K562 (cell line): Measurements from ENCODE around the gene HAAO. TPM values are rescaled to one million over a fixed set of nuclear protein-coding genes. Genes with fewer than 3 reads are reported as not detected.
A peak's percentile ranks its signal among the peaks of the same experiment; 100 is the strongest.

Experiments
- ARID3B ChIP-seq: fragments of 250-450 bp; sonication (Bioruptor Pico); IDR thresholded peaks from 2 replicates; pipeline ENCODE4 v1.4.0; 2020; ENCODE audit warnings: borderline replicate concordance
- DEAF1 ChIP-seq: fragments of 450-650 bp; formaldehyde crosslinking; IDR thresholded peaks from 2 replicates; pipeline ENCODE4 v1.4.0; 2020; ENCODE audit warnings: mild to moderate bottlenecking, moderate library complexity
- DIDO1 ChIP-seq: fragments of 450-650 bp; IDR thresholded peaks from 2 replicates; pipeline ENCODE4 v1.6.1; 2016; ENCODE audit warnings: low read depth, missing biosample characterization, missing genetic modification characterization
- KDM5B ChIP-seq: fragments of 200-600 bp; sonication (generic); IDR thresholded peaks from 2 replicates; pipeline ENCODE4 v1.6.1; 2012; ENCODE audit warnings: low read depth, mild to moderate bottlenecking, moderate library complexity, low read length, control low read depth, inconsistent platforms; ENCODE audit not compliant: insufficient replicate concordance
- MAZ ChIP-seq, 2 experiments: fragments of 450-650 bp in 1 of 2; sonication (generic) in 1 of 2; formaldehyde crosslinking; IDR thresholded peaks in 1 of 2; conservative IDR thresholded peaks in 1 of 2; 2 replicates each; pipeline versions ENCODE4 v1.4.0 to v1.5.0; 2020; ENCODE audit warnings: mild to moderate bottlenecking in 1 of 2, missing genetic modification reagents in 1 of 2
- MTA1 ChIP-seq: fragments of 450-650 bp; IDR thresholded peaks from 2 replicates; pipeline ENCODE4 v1.6.1; 2017; ENCODE audit warnings: borderline replicate concordance
- POLR3G ChIP-seq: IDR thresholded peaks from 2 replicates; pipeline ENCODE4 v1.6.1; 2011; ENCODE audit not compliant: insufficient read length, insufficient replicate concordance; ENCODE audit errors: extremely low read depth
- PTRF ChIP-seq: fragments of 450-650 bp; IDR thresholded peaks from 2 replicates; pipeline ENCODE4 v1.6.1; 2016; ENCODE audit warnings: mild to moderate bottlenecking, missing genetic modification characterization, missing compliant biosample characterization
- RAD21 ChIP-seq, 2 experiments: fragments of 250-450 bp in 1 of 2; fragments of 450-650 bp in 1 of 2; sonication (Bioruptor Pico) in 1 of 2; formaldehyde crosslinking in 1 of 2; IDR thresholded peaks in 1 of 2; conservative IDR thresholded peaks in 1 of 2; 2 replicates each; pipeline versions ENCODE4 v1.4.0 to v1.8.0; 2020 to 2022; ENCODE audit warnings: mild to moderate bottlenecking in 2 of 2, moderate library complexity in 1 of 2
- SMARCB1 ChIP-seq: IDR thresholded peaks from 2 replicates; pipeline ENCODE4 v1.6.1; 2011; ENCODE audit warnings: improper control_type of control experiment, low read depth; ENCODE audit not compliant: insufficient read length
- ZNF436 ChIP-seq: fragments of 250-450, 450-650 bp; sonication (Bioruptor Pico); formaldehyde crosslinking; IDR thresholded peaks from 2 replicates; pipeline ENCODE4 v1.7.0; 2020; ENCODE audit warnings: mild to moderate bottlenecking
- ZNF561 ChIP-seq: fragments of 450-650 bp; formaldehyde crosslinking; conservative IDR thresholded peaks from 2 replicates; pipeline ENCODE4 v1.4.0; 2020; ENCODE audit warnings: mild to moderate bottlenecking, moderate library complexity
- polyA plus RNA-seq, 8 experiments: library from polyadenylated mRNA; depleted of rRNA in 4 of 8; stranded (reverse) in 5 of 8; unstranded in 3 of 8; fragments of >200 nt; fragmentation: Nextera tagmentation in 2 of 8; fragmentation: Illumina TruSeq in 1 of 8; extraction: Ambion mirVana in 2 of 8; extraction: Trizol in 1 of 8; gene quantifications; 2 replicates each; pipeline versions ENCODE4 v1.2.1 to v1.2.3, GENCODE V29; 2011 to 2014; ENCODE audit warnings: inconsistent platforms in 1 of 8, missing spikeins in 1 of 8
- total RNA-seq, 7 experiments: library from RNA; depleted of rRNA in 6 of 7; stranded (reverse); fragments of >200 nt in 6 of 7; fragmentation: Illumina TruSeq in 2 of 7; extraction: Trizol in 2 of 7; gene quantifications; 2 replicates each; pipeline versions ENCODE4 v1.2.1 to v1.2.3, GENCODE V29; 2011 to 2021; ENCODE audit warnings: low replicate concordance in 1 of 7
- TF ChIP-seq, protein P1 (sequence below): fragments of 450-650 bp; IDR thresholded peaks from 2 replicates; pipeline ENCODE4 v1.6.1; 2017; ENCODE audit warnings: antibody characterized with exemption
- TF ChIP-seq, protein P2 (sequence below): sonication (generic); formaldehyde crosslinking; IDR thresholded peaks from 2 replicates; pipeline ENCODE4 v1.8.0; 2022; ENCODE audit warnings: missing genetic modification reagents, mild to moderate bottlenecking, borderline replicate concordance
- TF ChIP-seq, protein P3 (sequence below): fragments of 450-650 bp; IDR thresholded peaks from 2 replicates; pipeline ENCODE4 v1.6.1; 2014; ENCODE audit warnings: low read depth, mild to moderate bottlenecking, moderate library complexity, borderline replicate concordance

The HAAO gene
- total and polyA plus RNA-seq, 9 of the 15 experiments (the other 6 are each of a cell fraction or from before 2014, with no cell fraction given), result not detected

DNA sequence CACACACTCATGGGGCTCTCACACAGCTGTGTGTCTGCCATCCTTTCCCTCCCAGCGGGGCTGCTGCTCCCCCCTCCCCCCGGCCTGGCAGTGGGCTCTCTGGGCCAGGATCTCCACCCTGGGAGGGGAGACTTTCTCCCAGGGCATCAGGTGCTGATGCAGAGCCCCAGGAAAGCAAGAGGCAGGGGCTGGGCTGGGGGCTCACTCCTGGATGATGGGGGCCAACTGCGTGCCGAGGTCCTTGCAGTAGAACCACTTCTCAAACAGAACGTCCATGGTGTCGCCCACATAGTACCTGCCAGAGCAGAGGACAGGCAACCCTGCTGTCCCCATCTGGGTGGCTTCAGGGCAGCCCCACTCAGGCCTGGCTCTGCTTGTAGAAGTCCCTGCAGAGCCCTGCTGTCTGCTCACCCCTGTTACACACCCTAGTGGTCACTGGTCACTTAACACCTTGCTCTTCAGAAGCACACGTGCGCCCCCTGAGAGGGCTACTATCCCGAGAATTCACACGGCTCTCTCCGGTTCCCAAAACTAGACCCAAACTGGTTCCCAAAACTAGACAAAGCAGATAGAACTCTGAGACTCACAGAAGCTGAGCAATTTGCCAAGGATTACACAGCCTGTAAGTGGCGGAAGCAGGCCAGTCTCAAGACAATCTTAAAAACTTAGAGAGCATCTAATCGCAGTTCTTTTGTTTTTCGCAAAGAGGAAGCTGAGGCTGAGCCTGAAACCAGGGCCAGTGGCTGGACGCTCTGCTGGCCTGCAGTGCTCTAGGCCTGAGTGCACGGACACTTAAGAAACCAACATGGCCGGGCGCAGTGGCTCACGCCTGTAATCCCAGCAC is 21.9 kb downstream of the HAAO start (continued):
- TF ChIP-seq ARID3B (CRISPR knock-in tag), result no peak
- no peak for TF ChIP-seq PTRF (tag)
- no peak for TF ChIP-seq DIDO1
- peak; percentile 68 to 89 for TF ChIP-seq RAD21 (CRISPR knock-in tag; conservative IDR thresholded peaks at IDR 0.05 in 1 of 2, IDR thresholded peaks at IDR 0.05 in 1 of 2)
- TF ChIP-seq ZNF561, result no peak
- TF ChIP-seq MAZ (CRISPR knock-in tag; conservative IDR thresholded peaks at IDR 0.05 in 1 of 2, IDR thresholded peaks at IDR 0.05 in 1 of 2), result peak in 1 of 2 experiments; percentile 59; a peak in 1 of 4 replicates
- TF ChIP-seq, protein P1, sequence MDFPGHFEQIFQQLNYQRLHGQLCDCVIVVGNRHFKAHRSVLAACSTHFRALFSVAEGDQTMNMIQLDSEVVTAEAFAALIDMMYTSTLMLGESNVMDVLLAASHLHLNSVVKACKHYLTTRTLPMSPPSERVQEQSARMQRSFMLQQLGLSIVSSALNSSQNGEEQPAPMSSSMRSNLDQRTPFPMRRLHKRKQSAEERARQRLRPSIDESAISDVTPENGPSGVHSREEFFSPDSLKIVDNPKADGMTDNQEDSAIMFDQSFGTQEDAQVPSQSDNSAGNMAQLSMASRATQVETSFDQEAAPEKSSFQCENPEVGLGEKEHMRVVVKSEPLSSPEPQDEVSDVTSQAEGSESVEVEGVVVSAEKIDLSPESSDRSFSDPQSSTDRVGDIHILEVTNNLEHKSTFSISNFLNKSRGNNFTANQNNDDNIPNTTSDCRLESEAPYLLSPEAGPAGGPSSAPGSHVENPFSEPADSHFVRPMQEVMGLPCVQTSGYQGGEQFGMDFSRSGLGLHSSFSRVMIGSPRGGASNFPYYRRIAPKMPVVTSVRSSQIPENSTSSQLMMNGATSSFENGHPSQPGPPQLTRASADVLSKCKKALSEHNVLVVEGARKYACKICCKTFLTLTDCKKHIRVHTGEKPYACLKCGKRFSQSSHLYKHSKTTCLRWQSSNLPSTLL, result no peak
- peak; percentile 63 for TF ChIP-seq DEAF1 (CRISPR knock-in tag)
- TF ChIP-seq, protein P2, sequence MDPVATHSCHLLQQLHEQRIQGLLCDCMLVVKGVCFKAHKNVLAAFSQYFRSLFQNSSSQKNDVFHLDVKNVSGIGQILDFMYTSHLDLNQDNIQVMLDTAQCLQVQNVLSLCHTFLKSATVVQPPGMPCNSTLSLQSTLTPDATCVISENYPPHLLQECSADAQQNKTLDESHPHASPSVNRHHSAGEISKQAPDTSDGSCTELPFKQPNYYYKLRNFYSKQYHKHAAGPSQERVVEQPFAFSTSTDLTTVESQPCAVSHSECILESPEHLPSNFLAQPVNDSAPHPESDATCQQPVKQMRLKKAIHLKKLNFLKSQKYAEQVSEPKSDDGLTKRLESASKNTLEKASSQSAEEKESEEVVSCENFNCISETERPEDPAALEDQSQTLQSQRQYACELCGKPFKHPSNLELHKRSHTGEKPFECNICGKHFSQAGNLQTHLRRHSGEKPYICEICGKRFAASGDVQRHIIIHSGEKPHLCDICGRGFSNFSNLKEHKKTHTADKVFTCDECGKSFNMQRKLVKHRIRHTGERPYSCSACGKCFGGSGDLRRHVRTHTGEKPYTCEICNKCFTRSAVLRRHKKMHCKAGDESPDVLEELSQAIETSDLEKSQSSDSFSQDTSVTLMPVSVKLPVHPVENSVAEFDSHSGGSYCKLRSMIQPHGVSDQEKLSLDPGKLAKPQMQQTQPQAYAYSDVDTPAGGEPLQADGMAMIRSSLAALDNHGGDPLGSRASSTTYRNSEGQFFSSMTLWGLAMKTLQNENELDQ, result no peak
- TF ChIP-seq, protein P3, sequence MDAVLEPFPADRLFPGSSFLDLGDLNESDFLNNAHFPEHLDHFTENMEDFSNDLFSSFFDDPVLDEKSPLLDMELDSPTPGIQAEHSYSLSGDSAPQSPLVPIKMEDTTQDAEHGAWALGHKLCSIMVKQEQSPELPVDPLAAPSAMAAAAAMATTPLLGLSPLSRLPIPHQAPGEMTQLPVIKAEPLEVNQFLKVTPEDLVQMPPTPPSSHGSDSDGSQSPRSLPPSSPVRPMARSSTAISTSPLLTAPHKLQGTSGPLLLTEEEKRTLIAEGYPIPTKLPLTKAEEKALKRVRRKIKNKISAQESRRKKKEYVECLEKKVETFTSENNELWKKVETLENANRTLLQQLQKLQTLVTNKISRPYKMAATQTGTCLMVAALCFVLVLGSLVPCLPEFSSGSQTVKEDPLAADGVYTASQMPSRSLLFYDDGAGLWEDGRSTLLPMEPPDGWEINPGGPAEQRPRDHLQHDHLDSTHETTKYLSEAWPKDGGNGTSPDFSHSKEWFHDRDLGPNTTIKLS, result no peak
- TF ChIP-seq KDM5B, result no peak
- TF ChIP-seq MTA1, result no peak
- no peak for TF ChIP-seq SMARCB1
- no peak for TF ChIP-seq ZNF436
- no peak for TF ChIP-seq POLR3G
